BJ (cell line): Measurements from ENCODE around the gene PGM5. TPM values are rescaled to one million over a fixed set of nuclear protein-coding genes. Genes with fewer than 3 reads are reported as not detected.
A peak's percentile ranks its signal among the peaks of the same experiment; 100 is the strongest.
"Not testable (repeated sequence)": the region's sequence is repeated elsewhere in the genome, so short reads cannot be mapped to it uniquely, and the experiment has no call there.

Experiments used
- CTCF ChIA-PET: fragments of 350-600 bp; formaldehyde crosslinking; extraction: SDS; loops from one replicate; lab custom pipeline; 2021; ENCODE audit warnings: antibody characterized with exemption, inconsistent platforms; lab: Yijun Ruan, JAX
- POLR2A ChIA-PET: fragments of 300-600 bp; sonication (Branson Sonifier 250); formaldehyde crosslinking; extraction: SDS; loops from one replicate; lab custom pipeline; 2021; ENCODE audit warnings: antibody characterized with exemption; lab: Charles Lee
- DNase-seq: peaks from one replicate; pipeline ENCODE4 v3.0.0-alpha.2; 2011; ENCODE audit warnings: low read depth
- H3K27me3 ChIP-seq: 2 replicates; pipeline ENCODE4 v1.6.0; 2011; ENCODE audit warnings: low read length; ENCODE audit not compliant: control insufficient read depth, insufficient read depth
- H3K36me3 ChIP-seq: 2 replicates; pipeline ENCODE4 v1.5.1; 2011; ENCODE audit warnings: low read length; ENCODE audit not compliant: control insufficient read depth, insufficient read depth
- H3K4me3 ChIP-seq: 2 replicates; pipeline ENCODE4 v1.5.1; 2011; ENCODE audit warnings: low read depth, mild to moderate bottlenecking, control low read depth, low read length
- polyA plus RNA-seq: library from polyadenylated mRNA; depleted of rRNA; stranded (reverse); fragments of >200 nt; gene quantifications from 2 replicates; pipeline ENCODE4 v1.2.3, GENCODE V29; 2011

Gene PGM5
- polyA plus RNA-seq, 1 experiment = 8.7 TPM

GRCh38 chr9:68342265-68343025, 14.0 kb upstream of the PGM5 start:
- H3K27me3 ChIP-seq, H3K4me3 ChIP-seq, POLR2A ChIA-PET, CTCF ChIA-PET, DNase-seq, H3K36me3 ChIP-seq: not testable (repeated sequence)

- H3K36me3 ChIP-seq, DNase-seq, H3K4me3 ChIP-seq, H3K27me3 ChIP-seq, POLR2A ChIA-PET: not testable (repeated sequence)
- CTCF ChIA-PET = interaction anchor here (0.6 to 1.8 kb wide), 4 partner anchors 165 to 657 kb away, joined by 3 to 10 read pairs (median 4); no protein-coding TSS in a partner anchor
These were observed 13.2 kb upstream of the PGM5 start for GRCh38 chr9:68343242-68343641.

DNA sequence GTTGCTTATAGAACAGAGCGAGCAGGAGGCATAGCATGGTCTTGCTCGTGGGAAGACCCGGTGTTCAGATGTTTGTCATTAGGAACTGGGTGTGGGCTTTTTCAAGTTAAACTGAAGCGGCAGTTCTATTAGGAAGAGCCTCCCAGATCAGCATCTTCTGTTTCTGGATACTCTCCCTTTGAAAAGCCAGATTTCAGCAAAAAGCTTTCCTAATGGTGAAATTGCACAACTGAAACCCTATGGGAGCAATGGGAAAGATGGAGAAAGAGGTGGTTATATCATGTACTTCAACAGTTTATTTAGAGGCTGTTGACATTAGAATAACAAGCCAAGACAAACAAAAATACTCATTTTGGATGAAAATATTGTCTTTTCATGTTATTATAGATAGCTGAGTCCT, 12.4 kb upstream of the PGM5 start:
- POLR2A ChIA-PET, H3K4me3 ChIP-seq, H3K36me3 ChIP-seq, DNase-seq, H3K27me3 ChIP-seq: not testable (repeated sequence)
- CTCF ChIA-PET = interaction anchor here (1.5 to 1.8 kb wide), 3 partner anchors 164 to 656 kb away, joined by 3 to 10 read pairs (median 4); no protein-coding TSS in a partner anchor

DNA sequence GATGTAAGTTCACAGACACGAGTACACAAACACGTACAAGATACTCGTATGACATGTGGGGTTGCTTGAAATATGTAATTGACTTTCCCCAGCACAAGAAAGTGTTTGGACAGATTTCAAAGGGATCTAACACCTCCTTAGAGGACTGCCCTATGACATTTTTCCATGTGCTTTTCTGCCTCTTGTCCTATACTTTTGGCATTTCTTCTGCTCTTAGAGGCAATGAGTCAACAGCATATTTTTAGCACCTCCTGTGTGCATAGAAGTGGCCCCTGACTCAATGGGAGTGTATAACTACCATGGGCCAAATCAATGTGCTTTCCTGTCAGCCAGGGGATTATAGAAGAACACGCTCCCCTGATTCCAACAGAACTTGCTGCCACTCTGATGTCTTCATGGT, 4.7 kb upstream of the PGM5 start:
- POLR2A ChIA-PET, H3K36me3 ChIP-seq, CTCF ChIA-PET, H3K27me3 ChIP-seq, H3K4me3 ChIP-seq, DNase-seq: not testable (repeated sequence)

GRCh38 chr9:68355993-68356379, 425 bp upstream of the PGM5 start:
- H3K27me3 ChIP-seq, DNase-seq, H3K36me3 ChIP-seq, H3K4me3 ChIP-seq, CTCF ChIA-PET, POLR2A ChIA-PET: not testable (repeated sequence)

GRCh38 chr9:68357119-68357714, 806 bp downstream of the PGM5 start:
- POLR2A ChIA-PET, DNase-seq, H3K27me3 ChIP-seq, H3K36me3 ChIP-seq, CTCF ChIA-PET: not testable (repeated sequence)
- H3K4me3 ChIP-seq = peak overlapping the region; percentile 46

DNA sequence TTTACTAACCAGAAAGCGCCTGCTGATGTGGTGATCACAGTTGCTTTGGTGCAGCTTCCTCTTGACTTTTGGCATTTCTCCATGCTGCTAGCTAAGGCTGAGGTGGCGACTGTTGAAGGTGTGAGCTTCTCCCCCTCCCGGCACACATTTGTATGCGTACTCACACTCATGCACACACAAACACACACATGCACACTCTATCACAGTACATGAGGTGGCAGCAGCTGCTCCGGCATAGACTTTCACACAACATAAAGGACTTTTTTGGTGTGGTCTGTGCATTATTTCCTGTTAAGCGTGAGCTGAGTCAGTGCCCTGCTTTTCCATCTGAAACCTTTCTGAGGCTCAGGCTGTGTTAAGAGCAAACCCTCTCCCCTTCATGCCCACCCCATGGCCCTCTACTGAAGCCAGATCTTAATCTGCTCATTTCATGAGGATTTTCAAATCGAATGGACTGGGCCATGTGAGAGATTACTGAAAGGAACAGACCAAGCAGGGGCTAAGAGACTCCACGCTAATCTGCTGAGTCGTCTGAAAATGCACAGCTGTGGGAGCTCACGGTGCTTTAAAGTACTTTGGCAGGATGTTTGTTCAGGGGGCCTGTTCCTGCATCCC, 10.6 kb downstream of the PGM5 start:
- H3K36me3 ChIP-seq, CTCF ChIA-PET, POLR2A ChIA-PET, H3K27me3 ChIP-seq, H3K4me3 ChIP-seq, DNase-seq: not testable (repeated sequence)

- POLR2A ChIA-PET, DNase-seq, H3K4me3 ChIP-seq, CTCF ChIA-PET, H3K36me3 ChIP-seq, H3K27me3 ChIP-seq: not testable (repeated sequence)
These were observed 19.4 kb downstream of the PGM5 start for GRCh38 chr9:68375789-68376188.

DNA sequence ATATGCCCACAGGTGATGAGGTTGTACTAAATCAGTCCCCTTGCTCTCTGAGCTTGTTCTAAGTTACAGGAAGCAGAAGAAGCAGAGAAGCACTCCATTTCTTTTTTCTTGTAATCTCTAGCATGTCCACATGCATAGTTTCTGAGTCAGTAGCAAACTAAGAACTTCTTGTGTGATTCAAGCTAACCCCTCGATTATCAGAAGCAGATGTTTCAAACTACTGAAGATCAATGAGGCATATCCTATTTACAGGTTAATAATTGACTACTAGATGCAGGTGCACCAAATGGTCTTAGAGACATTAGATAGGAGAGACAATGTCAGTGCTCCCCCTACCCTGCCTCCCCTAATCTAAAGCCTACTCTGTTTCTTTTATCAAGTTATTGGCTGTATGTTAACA, 21.3 kb downstream of the PGM5 start:
- DNase-seq, CTCF ChIA-PET, H3K36me3 ChIP-seq, H3K27me3 ChIP-seq, H3K4me3 ChIP-seq: not testable (repeated sequence)
- POLR2A ChIA-PET = interaction anchor here (0.6 kb wide), 1 partner anchor 1363 kb away, joined by 3 read pairs; no protein-coding TSS in a partner anchor

- H3K27me3 ChIP-seq, POLR2A ChIA-PET, H3K36me3 ChIP-seq, H3K4me3 ChIP-seq, DNase-seq, CTCF ChIA-PET: not testable (repeated sequence)
These were observed 27.5 kb downstream of the PGM5 start for GRCh38 chr9:68383894-68384293.

DNA sequence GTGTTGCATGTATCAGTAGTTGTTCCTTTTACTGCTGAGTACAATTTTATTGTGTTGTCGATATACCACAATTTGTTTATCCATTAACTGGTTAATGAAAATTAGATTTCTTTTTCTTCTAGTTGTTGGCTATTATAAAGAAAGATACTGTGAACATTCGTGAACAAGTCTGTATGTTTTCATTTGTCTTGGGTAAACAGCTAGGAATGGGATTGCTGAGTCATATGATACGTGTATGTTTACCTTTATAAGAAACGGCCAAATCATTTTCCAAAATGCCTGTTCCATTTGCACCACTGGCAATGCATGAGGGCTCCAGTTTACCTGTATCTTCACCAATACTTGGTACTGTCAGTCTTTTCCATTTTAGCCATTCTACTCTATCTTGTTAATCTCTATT, 33.1 kb downstream of the PGM5 start:
- DNase-seq, POLR2A ChIA-PET, H3K4me3 ChIP-seq, H3K27me3 ChIP-seq, H3K36me3 ChIP-seq, CTCF ChIA-PET: not testable (repeated sequence)

DNA sequence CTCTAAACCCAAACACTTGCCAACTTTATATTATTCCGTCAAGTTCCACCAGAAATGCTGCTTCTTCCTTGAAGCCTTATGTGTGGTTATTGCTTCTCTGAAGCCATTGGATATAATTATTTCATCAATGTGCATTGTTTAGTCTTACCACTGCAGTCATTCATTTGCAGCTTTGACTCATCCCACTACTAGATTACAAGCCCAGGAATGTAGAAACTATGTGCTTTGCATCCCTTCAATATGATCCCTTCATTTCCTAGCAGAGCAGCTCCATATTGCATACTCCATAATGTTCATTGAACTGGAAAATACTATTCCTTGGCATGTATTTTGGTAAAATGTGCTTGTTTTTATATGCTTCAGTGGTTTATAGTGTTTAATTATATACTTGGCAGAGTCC, 34.3 kb downstream of the PGM5 start:
- POLR2A ChIA-PET, H3K27me3 ChIP-seq, H3K4me3 ChIP-seq, CTCF ChIA-PET, H3K36me3 ChIP-seq, DNase-seq: not testable (repeated sequence)
